Sigmoid colon (tissue), 7 donors: ENCODE data around the gene SFRP4. TPM values are rescaled to one million over a fixed set of nuclear protein-coding genes. Genes with fewer than 3 reads are reported as not detected.

Experiments
- DNase-seq: peaks from one replicate; pipeline ENCODE4 v3.0.0-alpha.2; 2019
- H3K27ac ChIP-seq, 4 donors: fragments of 200-600 bp; sonication (generic); one replicate each; pipeline ENCODE4 v1.5.1; 2016 to 2019; ENCODE audit warnings: mild to moderate bottlenecking in 1 of 4
- H3K27me3 ChIP-seq, 3 donors: fragments of 200-600 bp; sonication (generic); one replicate each; pipeline ENCODE4 v1.5.1; 2019; ENCODE audit warnings: mild to moderate bottlenecking in 1 of 3
- H3K36me3 ChIP-seq, 4 donors: fragments of 200-600 bp; sonication (generic); one replicate each; pipeline ENCODE4 v1.5.1; 2016 to 2019
- H3K4me1 ChIP-seq, 4 donors: fragments of 200-600 bp; sonication (generic); one replicate each; pipeline ENCODE4 v1.5.1; 2017 to 2019
- H3K4me3 ChIP-seq, 4 donors: fragments of 200-600 bp; sonication (generic); one replicate each; pipeline ENCODE4 v1.5.1; 2017 to 2019; ENCODE audit warnings: mild to moderate bottlenecking in 2 of 4, moderate library complexity in 1 of 4
- H3K9me3 ChIP-seq, 4 donors: fragments of 200-600 bp in 3 of 4; sonication (generic) in 3 of 4; one replicate each; pipeline versions ENCODE4 v1.5.1 to v1.6.1; 2013 to 2019
- EP300 ChIP-seq, 4 donors: sonication (generic); formaldehyde crosslinking; IDR thresholded peaks; one replicate each; pipeline ENCODE4 v1.6.1; 2017; ENCODE audit warnings: antibody characterized with exemption in 4 of 4
- POLR2A ChIP-seq, 2 donors: fragments of 450-650 bp; IDR thresholded peaks; one replicate each; pipeline ENCODE4 v1.6.1; 2016; ENCODE audit warnings: antibody characterized with exemption in 2 of 2, mild to moderate bottlenecking in 2 of 2, moderate library complexity in 2 of 2
- POLR2AphosphoS5 ChIP-seq, 4 donors: sonication (generic); formaldehyde crosslinking; IDR thresholded peaks; one replicate each; pipeline ENCODE4 v1.6.1; 2017; ENCODE audit warnings: antibody characterized with exemption in 4 of 4
- WGBS, 2 donors: extraction: QIAGEN DNeasy Blood & Tissue Kit; methylation state at CpG; one replicate each; pipeline ENCODE4 v1.1.7; 2013; 5-methylcytosine and 5-hydroxymethylcytosine counted together
- intact Hi-C: fragments of 100-400 bp; cut with DNase I; formaldehyde crosslinking; loops from one replicate; pipeline ENCODE4 v1.15.1; 2023
- polyA plus RNA-seq, 3 donors: library from polyadenylated mRNA; stranded (reverse); fragments of 200-250 nt; gene quantifications; one replicate each; pipeline ENCODE4 v1.2.3, GENCODE V29; 2013
- total RNA-seq, 4 donors: library from RNA; depleted of rRNA; stranded (reverse); fragments of >200 nt; gene quantifications; one replicate each; pipeline ENCODE4 v1.1.0, GENCODE V29; 2016
- TF ChIP-seq, protein P1 (sequence below), 4 experiments: fragments of 450-650 bp in 3 of 4; fragments of 200-600 bp in 1 of 4; IDR thresholded peaks; one replicate each; pipeline ENCODE4 v1.5.1; 2016 to 2019; ENCODE audit warnings: antibody characterized with exemption in 4 of 4, mild to moderate bottlenecking in 3 of 4, moderate library complexity in 2 of 4
- donor health status: healthy with polysubstance abuse.
- donor health status: Bipolar disorder and iron deficiency.
- donor health status: healthy.

SFRP4 gene
- total RNA-seq (10 to 100 TPM in 1 of 4 donors, 1 to 10 TPM in 3; 1.2 to 10.2 (median 2.3) TPM), polyA plus RNA-seq (under 1 TPM; 0.23 to 0.60 (median 0.28) TPM)

DNA sequence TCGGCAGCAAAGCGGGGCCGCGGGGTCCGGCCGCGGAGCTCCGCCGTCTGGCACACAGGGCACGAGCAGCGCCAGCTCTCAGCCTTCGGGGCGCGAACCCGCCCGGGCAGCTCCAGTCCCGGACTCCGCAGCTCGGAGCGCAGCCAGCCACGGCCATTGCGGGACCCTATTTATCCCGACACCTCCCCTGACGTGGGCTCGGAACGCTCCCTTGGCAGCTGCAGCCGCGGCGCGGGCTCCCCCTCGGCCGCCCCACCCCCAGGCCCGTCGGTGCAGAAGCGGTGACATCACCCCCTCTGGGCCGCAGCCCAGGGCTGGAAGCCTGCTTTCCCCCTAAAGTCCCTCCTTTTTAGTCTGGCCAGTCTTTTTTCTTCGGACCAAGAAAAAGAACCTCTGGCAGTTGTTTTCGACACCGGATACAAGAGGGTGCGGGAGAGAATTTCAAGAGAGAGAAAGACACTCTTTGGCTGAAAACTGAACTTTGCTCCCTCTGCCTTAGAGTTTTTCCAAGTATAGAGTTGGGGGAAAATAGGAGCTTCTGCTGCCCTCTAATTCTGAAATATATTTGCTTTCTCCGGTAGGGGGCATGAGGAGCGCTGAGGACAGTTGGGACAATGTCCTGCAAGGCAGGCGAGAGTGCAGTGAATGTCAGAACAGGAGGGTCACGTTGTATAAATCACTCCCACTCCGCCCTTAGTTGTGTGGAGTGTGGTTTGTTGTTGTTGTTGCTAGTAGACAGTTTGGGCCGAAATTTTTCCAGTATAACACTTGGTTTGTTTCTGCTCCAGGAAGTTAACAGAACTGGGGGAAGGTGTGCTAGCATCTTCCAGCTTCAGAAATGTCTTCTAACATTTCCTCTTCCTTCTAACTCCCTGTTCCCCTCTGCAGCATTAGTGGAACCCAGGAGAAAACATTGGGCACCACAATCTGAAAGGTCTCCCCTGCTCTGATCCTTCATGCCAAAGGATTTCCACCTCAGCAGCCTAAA lies at the start of gene SFRP4:
TSS of gene SFRP4 (minus strand) at position 145 of the 988 bp plus-strand sequence. CDS start 280 bp downstream, outside the sequence.
- H3K27me3 ChIP-seq: peaks cover 0 to 33% (median 3%) of the 10 kb centered on the region in 3 donors
- intact Hi-C loops: no loop called here

DNA sequence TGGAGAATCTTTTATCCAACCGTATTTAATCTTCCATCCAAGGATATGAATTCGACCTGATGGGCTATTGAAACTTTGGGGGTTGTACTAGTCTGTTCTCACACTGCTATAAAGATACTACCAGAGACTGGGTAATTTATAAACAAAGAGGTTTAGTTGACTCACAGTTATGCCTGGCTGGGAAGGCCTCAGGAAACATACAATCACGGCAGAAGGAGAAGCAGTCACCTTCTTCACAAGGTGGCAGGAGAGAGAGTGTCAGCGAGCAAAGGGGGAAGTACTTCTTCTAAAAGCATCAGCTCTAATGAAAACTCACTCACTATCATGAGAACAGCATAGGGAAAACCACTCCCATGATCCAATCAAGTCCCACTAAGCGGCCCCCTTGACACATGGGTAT lies 47.6 kb upstream of the SFRP4 start:
- intact Hi-C loops: no loop called here
- no peaks in the 10 kb centered on the region for H3K9me3 ChIP-seq
- 66 to 79% methylated on average over 5 of the region's 5 CpGs for WGBS, 2 donors
- H3K27ac ChIP-seq: no peak overlapping the region
- no peaks in the 10 kb centered on the region for H3K4me1 ChIP-seq
- H3K36me3 ChIP-seq: no peaks in the 10 kb centered on the region
- no peak overlapping the region for H3K4me3 ChIP-seq
- no peak for DNase-seq
- no peak for TF ChIP-seq POLR2AphosphoS5 (IDR thresholded peaks at IDR 0.05)
- TF ChIP-seq, protein P1, sequence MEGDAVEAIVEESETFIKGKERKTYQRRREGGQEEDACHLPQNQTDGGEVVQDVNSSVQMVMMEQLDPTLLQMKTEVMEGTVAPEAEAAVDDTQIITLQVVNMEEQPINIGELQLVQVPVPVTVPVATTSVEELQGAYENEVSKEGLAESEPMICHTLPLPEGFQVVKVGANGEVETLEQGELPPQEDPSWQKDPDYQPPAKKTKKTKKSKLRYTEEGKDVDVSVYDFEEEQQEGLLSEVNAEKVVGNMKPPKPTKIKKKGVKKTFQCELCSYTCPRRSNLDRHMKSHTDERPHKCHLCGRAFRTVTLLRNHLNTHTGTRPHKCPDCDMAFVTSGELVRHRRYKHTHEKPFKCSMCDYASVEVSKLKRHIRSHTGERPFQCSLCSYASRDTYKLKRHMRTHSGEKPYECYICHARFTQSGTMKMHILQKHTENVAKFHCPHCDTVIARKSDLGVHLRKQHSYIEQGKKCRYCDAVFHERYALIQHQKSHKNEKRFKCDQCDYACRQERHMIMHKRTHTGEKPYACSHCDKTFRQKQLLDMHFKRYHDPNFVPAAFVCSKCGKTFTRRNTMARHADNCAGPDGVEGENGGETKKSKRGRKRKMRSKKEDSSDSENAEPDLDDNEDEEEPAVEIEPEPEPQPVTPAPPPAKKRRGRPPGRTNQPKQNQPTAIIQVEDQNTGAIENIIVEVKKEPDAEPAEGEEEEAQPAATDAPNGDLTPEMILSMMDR (IDR thresholded peaks at IDR 0.05): no peak
- H3K27me3 ChIP-seq: no peaks in the 10 kb centered on the region

More for the DNA sequence above, at the start of gene SFRP4:
- peaks cover 0 to 37% (median 14%) of the 10 kb centered on the region in 4 donors for H3K4me1 ChIP-seq
- peak; percentile 82 for DNase-seq
- no peaks in the 10 kb centered on the region for H3K9me3 ChIP-seq
- H3K36me3 ChIP-seq: no peaks in the 10 kb centered on the region
- WGBS, 2 donors: 1% methylated on average over 46 of the region's 46 CpGs
- peak within 1 kb of the TSS; percentile 28 to 57 (median 52) for H3K4me3 ChIP-seq
- peak within 1 kb of the TSS; percentile 58 to 73 (median 69) for H3K27ac ChIP-seq
- TF ChIP-seq, protein P1 (IDR thresholded peaks at IDR 0.05): peak; percentile 9 to 58 (median 34)
- TF ChIP-seq POLR2A (IDR thresholded peaks at IDR 0.05) (no peak), POLR2AphosphoS5 (IDR thresholded peaks at IDR 0.05) (peak in 1 of 4 donors; percentile 18)

DNA sequence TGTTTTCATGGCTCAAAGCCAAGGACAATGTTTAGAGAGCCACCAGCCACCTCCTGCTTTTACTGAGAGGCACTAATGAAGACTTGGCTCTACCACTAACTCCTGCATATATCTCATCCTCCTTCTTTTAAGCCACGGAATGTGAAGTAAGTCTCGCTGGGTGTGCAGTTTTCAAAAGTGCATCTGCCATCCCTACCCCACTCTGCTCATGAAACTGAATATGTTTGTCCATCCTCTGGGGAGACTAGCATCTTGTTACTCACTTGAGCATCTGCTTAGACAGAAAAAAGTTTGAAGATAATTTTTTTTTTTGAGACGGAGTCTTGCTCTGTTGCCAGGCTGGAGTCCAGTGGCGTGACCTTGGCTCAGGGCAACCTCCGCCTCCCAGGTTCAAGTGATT lies 44.6 kb upstream of the SFRP4 start:
- intact Hi-C loops: no loop called here
- no peak overlapping the region for H3K27ac ChIP-seq
- H3K27me3 ChIP-seq: no peaks in the 10 kb centered on the region

DNA sequence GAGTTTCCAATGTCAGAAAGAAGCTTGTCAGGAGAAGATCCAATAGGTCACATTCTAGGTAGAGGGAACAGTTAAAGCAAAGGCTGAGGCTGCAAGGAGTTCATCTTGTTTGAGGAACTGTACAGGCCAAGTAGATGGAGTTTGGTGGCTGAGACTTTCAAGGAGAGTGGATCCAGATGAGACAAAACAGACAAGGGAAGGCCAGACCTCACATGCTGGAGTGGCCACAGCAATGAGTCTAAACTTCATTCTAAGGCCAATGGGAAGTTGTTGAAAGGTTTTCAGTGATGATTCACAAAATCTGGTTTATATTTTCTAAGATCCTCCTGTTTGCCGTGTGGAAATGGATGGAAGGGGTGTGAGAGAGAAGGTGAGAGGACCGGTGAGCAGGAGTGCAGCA lies 43.9 kb upstream of the SFRP4 start:
- H3K27me3 ChIP-seq: no peaks in the 10 kb centered on the region
- no peak overlapping the region for H3K4me3 ChIP-seq
- 90 to 94% methylated on average over 2 of the region's 2 CpGs for WGBS, 2 donors
- DNase-seq: no peak
- no peak overlapping the region for H3K27ac ChIP-seq
- H3K36me3 ChIP-seq: no peaks in the 10 kb centered on the region
- intact Hi-C loops: no loop called here
- TF ChIP-seq POLR2AphosphoS5 (IDR thresholded peaks at IDR 0.05): no peak
- no peak for TF ChIP-seq POLR2A (IDR thresholded peaks at IDR 0.05)
- TF ChIP-seq, protein P1 (IDR thresholded peaks at IDR 0.05): no peak
- no peak for TF ChIP-seq EP300 (IDR thresholded peaks at IDR 0.05)
- H3K9me3 ChIP-seq: no peaks in the 10 kb centered on the region
- H3K4me1 ChIP-seq: no peaks in the 10 kb centered on the region

More for the DNA sequence above, 44.6 kb upstream of the SFRP4 start:
- no peaks in the 10 kb centered on the region for H3K9me3 ChIP-seq
- H3K4me1 ChIP-seq: no peaks in the 10 kb centered on the region
- no peaks in the 10 kb centered on the region for H3K36me3 ChIP-seq
- 88% methylated on average over 5 of the region's 5 CpGs for WGBS, 2 donors
- no peak overlapping the region for H3K4me3 ChIP-seq
- no peak for DNase-seq
- TF ChIP-seq, protein P1 (IDR thresholded peaks at IDR 0.05): no peak
- no peak for TF ChIP-seq EP300 (IDR thresholded peaks at IDR 0.05)
- no peak for TF ChIP-seq POLR2AphosphoS5 (IDR thresholded peaks at IDR 0.05)
- TF ChIP-seq POLR2A (IDR thresholded peaks at IDR 0.05): no peak
